AG09319 (cell line): ENCODE data around the gene HMOX1.

Source experiments
- DNase-seq: peaks from one replicate; pipeline ENCODE4 v3.0.0-alpha.2; 2010; ENCODE audit warnings: low read depth; ENCODE audit errors: extremely low read depth
- TF ChIP-seq, protein P1 (sequence below): IDR thresholded peaks from 2 replicates; pipeline ENCODE4 v1.5.1; 2011; ENCODE audit warnings: low read depth, mild to moderate bottlenecking, inconsistent platforms, low read length, moderate library complexity

Gene HMOX1, protein sequence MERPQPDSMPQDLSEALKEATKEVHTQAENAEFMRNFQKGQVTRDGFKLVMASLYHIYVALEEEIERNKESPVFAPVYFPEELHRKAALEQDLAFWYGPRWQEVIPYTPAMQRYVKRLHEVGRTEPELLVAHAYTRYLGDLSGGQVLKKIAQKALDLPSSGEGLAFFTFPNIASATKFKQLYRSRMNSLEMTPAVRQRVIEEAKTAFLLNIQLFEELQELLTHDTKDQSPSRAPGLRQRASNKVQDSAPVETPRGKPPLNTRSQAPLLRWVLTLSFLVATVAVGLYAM

DNA sequence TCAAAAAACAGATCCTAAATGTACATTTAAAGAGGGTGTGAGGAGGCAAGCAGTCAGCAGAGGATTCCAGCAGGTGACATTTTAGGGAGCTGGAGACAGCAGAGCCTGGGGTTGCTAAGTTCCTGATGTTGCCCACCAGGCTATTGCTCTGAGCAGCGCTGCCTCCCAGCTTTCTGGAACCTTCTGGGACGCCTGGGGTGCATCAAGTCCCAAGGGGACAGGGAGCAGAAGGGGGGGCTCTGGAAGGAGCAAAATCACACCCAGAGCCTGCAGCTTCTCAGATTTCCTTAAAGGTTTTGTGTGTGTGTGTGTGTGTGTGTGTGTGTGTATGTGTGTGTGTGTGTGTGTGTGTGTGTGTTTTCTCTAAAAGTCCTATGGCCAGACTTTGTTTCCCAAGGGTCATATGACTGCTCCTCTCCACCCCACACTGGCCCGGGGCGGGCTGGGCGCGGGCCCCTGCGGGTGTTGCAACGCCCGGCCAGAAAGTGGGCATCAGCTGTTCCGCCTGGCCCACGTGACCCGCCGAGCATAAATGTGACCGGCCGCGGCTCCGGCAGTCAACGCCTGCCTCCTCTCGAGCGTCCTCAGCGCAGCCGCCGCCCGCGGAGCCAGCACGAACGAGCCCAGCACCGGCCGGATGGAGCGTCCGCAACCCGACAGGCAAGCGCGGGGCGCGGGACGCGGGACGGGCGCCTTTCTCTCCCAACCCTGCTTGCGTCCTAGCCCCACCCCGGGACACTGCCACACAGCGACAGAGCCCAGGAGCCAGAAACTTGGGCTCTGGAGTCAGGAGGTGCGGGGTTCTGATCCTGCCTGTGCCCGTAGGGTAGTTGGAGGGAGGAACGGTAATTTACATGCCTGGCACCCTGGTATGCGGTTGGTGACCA lies at the start of gene HMOX1:
HMOX1 (plus strand) TSS at position 560 of the 887 bp plus-strand sequence; CDS start at position 638, 78 bp downstream.
- TF ChIP-seq, protein P1, sequence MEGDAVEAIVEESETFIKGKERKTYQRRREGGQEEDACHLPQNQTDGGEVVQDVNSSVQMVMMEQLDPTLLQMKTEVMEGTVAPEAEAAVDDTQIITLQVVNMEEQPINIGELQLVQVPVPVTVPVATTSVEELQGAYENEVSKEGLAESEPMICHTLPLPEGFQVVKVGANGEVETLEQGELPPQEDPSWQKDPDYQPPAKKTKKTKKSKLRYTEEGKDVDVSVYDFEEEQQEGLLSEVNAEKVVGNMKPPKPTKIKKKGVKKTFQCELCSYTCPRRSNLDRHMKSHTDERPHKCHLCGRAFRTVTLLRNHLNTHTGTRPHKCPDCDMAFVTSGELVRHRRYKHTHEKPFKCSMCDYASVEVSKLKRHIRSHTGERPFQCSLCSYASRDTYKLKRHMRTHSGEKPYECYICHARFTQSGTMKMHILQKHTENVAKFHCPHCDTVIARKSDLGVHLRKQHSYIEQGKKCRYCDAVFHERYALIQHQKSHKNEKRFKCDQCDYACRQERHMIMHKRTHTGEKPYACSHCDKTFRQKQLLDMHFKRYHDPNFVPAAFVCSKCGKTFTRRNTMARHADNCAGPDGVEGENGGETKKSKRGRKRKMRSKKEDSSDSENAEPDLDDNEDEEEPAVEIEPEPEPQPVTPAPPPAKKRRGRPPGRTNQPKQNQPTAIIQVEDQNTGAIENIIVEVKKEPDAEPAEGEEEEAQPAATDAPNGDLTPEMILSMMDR: peak; percentile 23; the same call in 1 of the 2 replicates
- peak; percentile 89 for DNase-seq

DNA sequence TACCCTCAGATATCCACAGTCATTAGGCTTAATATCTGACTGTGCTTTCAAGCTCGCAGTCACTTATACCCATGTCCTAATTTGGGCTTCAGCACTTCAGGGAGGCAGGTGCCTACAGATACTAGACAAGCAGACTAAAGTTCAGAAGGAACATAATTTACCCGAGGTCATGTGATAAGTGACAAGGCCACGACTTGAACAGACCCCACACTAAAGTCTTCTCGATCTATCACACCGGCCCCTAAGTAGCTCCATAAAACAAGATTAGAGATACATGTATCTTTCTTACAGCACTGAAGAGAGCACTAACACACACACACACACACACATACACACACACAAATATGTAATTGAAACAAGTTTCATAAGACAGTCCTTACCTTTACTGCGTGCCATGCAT lies 48.6 kb upstream of the HMOX1 start:
- DNase-seq: no peak
- TF ChIP-seq, protein P1: no peak

DNA sequence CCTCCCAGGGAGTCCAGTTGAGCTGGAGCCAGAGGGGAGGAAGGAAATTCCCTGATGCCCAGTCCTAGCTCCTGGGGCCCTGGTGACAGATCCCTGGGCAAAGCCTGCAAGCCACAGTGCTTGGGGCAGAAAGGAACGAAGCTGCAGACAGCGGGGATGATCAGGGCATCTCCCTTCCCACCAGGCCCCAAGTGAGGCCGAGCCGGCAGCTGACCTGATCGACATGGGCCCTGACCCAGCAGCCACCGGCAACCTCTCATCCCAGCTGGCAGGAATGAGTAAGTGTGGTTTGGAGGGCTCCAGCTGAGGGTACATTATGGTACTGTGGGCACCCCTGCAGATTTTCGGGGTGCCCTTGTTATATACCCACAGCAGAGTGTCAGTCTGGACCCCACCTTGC lies 47.7 kb upstream of the HMOX1 start:
- TF ChIP-seq, protein P1: no peak
- no peak for DNase-seq

DNA sequence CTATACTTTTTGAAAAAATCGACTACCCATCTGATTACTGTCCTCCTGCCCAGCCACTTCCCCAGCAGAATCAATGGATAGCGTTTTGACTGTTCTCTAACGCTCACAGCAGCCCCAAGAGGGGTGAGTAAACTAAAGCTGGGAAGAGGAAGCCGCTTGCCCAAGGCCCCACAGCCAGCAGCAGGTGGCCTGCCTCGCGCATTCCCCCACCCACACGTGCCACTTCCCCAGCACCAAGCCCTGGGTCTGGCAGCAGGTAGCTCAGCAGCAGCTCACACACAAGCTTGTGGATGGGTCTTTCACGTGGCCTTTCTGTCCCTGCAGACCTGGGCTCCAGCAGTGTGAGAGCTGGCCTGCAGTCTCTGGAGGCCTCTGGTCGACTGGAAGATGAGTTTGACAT lies 46.9 kb upstream of the HMOX1 start:
- TF ChIP-seq, protein P1: no peak
- DNase-seq: no peak

DNA sequence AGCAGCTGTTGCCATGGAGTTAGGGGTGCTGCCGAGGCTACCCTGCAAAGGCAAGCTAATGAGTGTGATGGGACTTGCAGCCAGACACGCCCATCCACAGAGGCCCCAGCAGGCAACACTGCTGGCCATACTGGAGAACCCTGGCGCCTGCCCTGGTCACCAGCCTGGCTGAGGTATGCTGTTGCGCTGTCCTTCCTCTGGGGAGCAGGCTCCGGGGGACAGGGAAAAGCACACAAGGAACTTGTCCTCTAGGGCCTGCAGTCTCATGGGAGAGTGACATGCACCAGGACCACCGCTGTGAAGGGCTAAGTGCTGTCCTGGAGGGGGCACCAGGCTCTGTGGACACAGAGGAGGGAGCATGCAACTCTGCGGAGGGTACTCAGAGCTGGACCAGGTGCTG lies 45.4 kb upstream of the HMOX1 start:
- TF ChIP-seq, protein P1: no peak
- no peak for DNase-seq

DNA sequence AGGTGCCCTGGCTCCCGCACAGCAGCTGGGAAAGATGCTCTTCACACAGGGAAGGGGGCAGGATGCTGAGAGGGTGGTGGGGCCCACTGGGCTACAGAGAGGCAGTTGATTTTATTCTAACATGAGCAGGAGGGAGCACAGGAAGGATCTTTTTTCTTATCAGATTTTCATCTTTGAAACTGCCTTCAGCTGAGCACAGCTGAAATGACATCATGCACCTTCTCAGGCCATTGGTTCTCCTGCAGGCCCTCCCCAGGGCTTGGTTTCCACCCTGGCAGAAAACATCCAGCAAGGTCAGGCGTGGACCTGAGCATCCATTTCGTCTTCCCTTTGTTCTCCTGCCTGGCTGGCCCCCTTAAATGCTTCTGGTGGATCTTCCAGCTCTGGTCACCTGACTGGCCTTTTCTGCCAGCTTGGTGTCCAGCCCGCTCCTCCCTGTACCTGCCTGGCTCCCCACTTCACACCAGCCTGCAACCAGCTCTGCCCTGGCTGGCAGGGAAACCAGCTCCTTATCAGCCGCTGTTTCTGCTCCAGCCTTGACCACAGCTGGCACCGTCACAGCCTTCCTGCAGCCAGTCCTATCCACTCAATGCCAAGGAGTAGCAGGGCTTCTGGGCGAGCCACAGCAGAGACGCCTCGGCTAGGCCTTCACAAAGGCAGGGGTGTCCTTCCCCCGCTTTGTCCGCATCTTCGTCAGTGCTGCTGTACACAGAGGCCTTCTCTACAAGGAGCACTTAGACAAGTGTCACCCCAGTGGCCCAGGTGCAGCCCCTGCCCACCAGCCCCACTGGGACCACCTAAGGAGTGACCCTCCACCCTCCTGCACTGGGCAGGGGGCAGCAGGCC lies 44.7 kb upstream of the HMOX1 start:
- DNase-seq: no peak
- TF ChIP-seq, protein P1: no peak
